Brain microvascular endothelial cell (primary cell): Measurements from ENCODE around the gene HIP1.
"Not testable (repeated sequence)": the region's sequence is repeated elsewhere in the genome, so short reads cannot be mapped to it uniquely, and the experiment has no call there.

ENCODE experiments used
- DNase-seq: peaks from one replicate; pipeline ENCODE4 v3.0.0-alpha.2; 2020
- H3K27ac ChIP-seq: fragments of 250-450 bp; sonication (Bioruptor Pico); 2 replicates; pipeline ENCODE4 v1.5.1; 2020; ENCODE audit warnings: mild to moderate bottlenecking, moderate library complexity
- H3K27me3 ChIP-seq: fragments of 250-450 bp; sonication (Bioruptor Pico); replicated peaks from 2 replicates; pipeline ENCODE4 v1.5.1; 2020; ENCODE audit warnings: mild to moderate bottlenecking
- H3K36me3 ChIP-seq: fragments of 250-450 bp; sonication (Bioruptor Pico); replicated peaks from 2 replicates; pipeline ENCODE4 v1.5.1; 2020; ENCODE audit warnings: mild to moderate bottlenecking
- H3K4me3 ChIP-seq: 2 replicates; pipeline ENCODE4 v1.5.1; 2011; ENCODE audit warnings: low read depth, mild to moderate bottlenecking, control low read depth, low read length, moderate library complexity
- in situ Hi-C: cut with HindIII; loops from 2 replicates; pipeline ENCODE4 v1.10.0; 2017; ENCODE audit warnings: low sequenced_read_pairs, low pct_ligation_motif_present
- TF ChIP-seq, protein P1 (sequence below): IDR thresholded peaks from 2 replicates; pipeline ENCODE4 v1.5.1; 2011; ENCODE audit warnings: low read depth, mild to moderate bottlenecking, moderate library complexity, low read length, control low read depth, inconsistent platforms; ENCODE audit errors: missing control alignments

The HIP1 gene

DNA sequence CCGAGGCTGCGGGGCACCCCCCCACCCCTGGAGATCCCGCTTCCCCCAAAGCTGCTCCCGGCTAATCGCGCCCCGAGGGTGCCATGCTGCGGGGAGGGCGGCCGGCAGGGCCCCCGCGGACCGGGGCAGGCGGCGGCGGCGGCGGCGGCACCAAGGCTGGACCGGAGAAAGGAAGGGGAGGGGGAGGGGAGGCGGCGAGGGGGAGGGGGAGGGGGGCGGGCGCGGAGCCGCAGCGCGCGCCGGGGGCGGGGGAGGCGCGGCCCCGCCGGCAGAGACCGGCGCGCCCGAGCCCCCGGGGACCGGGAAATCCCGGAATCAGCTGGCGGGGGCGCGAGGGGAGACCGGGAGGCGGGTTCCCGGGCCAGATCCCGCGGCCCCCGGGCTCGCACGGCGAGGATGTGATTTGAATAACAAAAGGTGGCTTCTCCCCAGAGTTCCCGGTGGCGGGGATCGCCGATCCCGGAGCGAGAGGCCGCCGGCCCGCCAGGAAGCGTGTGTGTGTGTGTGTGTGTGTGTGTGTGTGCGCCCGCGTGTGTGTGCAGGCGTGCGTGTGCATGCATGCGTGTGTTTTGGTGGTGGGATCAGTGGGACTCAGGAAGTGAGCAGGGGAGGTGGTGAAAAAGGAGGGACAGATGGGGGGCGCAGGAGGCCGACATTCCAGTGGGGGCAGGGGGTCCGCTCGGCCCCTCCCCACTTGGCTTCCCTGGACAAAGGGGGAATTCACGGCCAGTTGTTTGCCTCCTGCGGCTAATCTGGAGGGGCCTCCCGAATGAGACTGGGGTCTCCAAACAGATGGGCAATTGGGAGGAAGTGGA lies 99.5 kb downstream of the HIP1 start:
- no peak overlapping the region for H3K27ac ChIP-seq
- in situ Hi-C loops: no loop called here
- no peak for DNase-seq
- H3K27me3 ChIP-seq: no peaks in the 10 kb centered on the region
- TF ChIP-seq, protein P1, sequence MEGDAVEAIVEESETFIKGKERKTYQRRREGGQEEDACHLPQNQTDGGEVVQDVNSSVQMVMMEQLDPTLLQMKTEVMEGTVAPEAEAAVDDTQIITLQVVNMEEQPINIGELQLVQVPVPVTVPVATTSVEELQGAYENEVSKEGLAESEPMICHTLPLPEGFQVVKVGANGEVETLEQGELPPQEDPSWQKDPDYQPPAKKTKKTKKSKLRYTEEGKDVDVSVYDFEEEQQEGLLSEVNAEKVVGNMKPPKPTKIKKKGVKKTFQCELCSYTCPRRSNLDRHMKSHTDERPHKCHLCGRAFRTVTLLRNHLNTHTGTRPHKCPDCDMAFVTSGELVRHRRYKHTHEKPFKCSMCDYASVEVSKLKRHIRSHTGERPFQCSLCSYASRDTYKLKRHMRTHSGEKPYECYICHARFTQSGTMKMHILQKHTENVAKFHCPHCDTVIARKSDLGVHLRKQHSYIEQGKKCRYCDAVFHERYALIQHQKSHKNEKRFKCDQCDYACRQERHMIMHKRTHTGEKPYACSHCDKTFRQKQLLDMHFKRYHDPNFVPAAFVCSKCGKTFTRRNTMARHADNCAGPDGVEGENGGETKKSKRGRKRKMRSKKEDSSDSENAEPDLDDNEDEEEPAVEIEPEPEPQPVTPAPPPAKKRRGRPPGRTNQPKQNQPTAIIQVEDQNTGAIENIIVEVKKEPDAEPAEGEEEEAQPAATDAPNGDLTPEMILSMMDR: no peak
- peak overlapping the region; percentile 61 for H3K4me3 ChIP-seq
- H3K36me3 ChIP-seq: no peaks in the 10 kb centered on the region

DNA sequence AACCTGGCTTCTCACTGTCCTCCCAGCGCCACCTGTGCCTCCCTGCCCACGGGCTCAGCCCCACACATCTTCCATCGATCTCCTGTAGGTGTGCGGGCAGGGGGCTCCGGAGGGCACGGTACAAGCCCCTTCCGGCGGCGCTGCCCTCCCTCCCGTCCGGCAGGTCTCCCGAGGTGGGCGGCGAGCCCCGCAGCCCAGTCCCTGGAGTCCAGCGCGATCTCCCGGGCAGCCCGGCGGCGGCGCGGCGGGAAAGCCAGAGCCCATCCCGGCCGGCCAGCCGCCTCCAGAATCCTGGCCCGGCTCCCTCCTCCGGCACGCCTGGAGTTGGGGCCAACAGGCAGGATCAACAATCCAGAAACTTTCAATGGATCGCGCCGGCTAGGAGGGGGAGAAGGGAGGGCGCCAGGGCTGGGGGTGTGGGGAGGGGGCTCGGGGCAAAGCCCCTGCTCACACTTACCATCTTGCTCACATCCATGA lies 100.1 kb downstream of the HIP1 start:
- Histone ChIP-seq H3K4me3 (peak overlapping the region; percentile 61), H3K36me3 (no peaks in the 10 kb centered on the region), H3K27me3 (no peaks in the 10 kb centered on the region), H3K27ac (no peak overlapping the region)
- in situ Hi-C loops: no loop called here
- TF ChIP-seq, protein P1: no peak
- DNase-seq: no peak

DNA sequence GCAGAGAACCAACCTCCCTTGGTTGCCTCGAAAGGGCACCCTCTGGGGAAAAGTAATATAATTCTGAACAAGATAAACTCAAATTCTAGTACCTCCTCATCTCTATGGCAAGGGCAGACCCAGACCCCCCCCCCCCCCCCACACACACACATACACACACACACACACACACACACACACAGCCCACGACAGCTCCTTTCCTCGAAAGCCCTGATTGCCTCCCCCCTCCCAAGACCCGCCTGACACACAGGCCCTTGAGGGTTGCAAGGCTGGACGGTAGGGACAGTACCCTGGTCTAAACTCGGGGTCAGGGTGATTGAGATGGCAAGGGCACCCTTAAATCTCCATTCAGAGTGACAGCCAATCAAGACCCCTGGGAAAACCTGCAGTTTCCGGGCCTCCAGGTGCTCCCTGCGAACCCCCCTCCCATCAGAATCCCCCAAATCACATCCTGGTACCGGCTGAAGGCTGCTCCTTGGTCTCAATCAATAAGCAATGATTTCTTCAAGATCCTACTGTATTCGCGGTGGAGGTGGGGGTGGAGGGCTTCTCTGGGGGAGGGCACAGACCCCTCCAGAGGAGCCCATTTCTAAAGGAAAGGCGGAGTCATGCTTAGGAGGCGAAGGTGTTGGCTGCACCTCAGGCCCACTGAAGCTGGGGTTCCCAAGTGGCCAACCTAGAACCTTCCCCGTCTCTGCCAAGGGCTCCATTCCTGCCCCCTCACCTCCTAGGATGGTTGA lies 100.7 kb downstream of the HIP1 start:
- H3K27me3 ChIP-seq: no peaks in the 10 kb centered on the region
- in situ Hi-C loops: no loop called here
- TF ChIP-seq, protein P1: no peak
- H3K27ac ChIP-seq: no peak overlapping the region
- H3K4me3 ChIP-seq: peak overlapping the region; percentile 61
- DNase-seq: no peak
- H3K36me3 ChIP-seq: no peaks in the 10 kb centered on the region

DNA sequence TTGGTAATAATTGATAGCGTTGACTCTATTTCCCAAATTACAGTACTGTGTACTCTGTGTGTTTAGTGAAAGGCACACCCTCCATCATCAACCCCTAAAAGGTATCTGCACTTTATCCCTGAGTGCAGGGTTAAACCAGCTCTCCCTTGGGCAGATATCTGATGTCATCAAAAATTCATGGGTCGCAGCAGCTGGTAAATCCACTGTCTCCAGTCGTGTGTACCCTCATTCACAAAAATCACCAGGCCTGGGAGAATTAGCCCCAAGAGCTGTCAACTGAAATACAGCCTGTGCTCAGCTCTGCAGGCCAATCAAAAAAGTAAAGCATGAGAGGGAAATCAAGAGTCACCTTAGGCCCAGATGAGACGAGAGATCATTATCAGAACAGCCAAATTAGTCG lies 103.7 kb downstream of the HIP1 start:
- Histone ChIP-seq H3K36me3 (no peaks in the 10 kb centered on the region), H3K4me3 (no peak overlapping the region), H3K27me3 (no peaks in the 10 kb centered on the region), H3K27ac (no peak overlapping the region)
- no peak for DNase-seq
- TF ChIP-seq, protein P1: no peak
- in situ Hi-C loops: no loop called here

DNA sequence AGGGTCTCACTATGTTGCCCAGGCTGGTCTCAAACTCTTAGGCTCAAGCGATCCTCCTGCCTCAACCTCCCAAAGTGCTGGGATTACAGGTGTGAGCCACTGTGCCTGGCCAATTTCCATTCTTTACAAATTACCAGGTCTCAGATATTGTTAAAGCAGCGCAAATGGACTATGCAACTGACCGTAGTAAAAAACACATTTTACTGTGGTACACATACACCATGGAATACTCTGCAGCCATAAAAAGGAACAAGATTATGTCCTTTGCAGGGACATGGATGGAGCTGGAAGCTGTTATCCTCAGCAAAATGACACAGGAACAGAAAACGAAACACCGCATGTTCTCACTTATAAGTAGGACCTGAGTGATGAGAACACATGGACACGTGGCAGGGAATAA lies 106.2 kb downstream of the HIP1 start:
- DNase-seq, in situ Hi-C loops, H3K36me3 ChIP-seq, H3K27me3 ChIP-seq, H3K27ac ChIP-seq, H3K4me3 ChIP-seq: not testable (repeated sequence)

DNA sequence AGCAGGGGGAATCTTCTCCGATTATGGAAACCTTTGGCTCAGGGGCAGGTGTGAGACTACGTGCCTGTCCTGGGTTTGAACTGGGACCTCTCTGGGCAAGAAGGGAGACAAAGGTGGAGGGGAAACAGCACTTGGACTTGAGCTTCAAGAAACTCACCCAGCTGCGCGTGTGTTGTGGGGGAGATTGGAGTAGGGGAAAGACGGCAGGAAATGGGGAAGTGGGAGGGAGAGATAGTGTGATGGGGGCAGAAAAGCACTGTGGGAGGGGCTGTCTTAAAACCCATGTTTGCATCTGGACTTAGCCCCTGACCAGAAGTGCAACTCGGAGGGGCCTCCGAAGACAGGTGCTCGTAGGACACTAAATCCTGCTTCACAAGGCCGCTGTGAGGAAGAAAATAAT lies 107.0 kb downstream of the HIP1 start:
- Histone ChIP-seq H3K36me3 (no peaks in the 10 kb centered on the region), H3K4me3 (no peak overlapping the region), H3K27ac (no peak overlapping the region), H3K27me3 (no peaks in the 10 kb centered on the region)
- TF ChIP-seq, protein P1: no peak
- DNase-seq: no peak
- in situ Hi-C loops: no loop called here
